Naive thymus-derived CD4-positive, alpha-beta T cell (primary cell): ENCODE data around the gene COL5A1. TPM values are rescaled to one million over a fixed set of nuclear protein-coding genes. Genes with fewer than 3 reads are reported as not detected.

Experiments used
- ATAC-seq: fragments of 150-1000 bp; cut with Tn5 transposase; 2 replicates; pipeline ENCODE4 v1.10.0; 2021; ENCODE audit warnings: mild to moderate bottlenecking, moderate library complexity
- CTCF ChIA-PET: fragments of 350-600 bp; sonication (Branson Sonifier 250); formaldehyde crosslinking; loops from one replicate; lab custom pipeline; 2021; ENCODE audit warnings: antibody characterized with exemption; lab: Charles Lee
- POLR2A ChIA-PET: fragments of 350-600 bp; sonication (Branson Sonifier 250); formaldehyde crosslinking; loops from one replicate; lab custom pipeline; 2021; ENCODE audit warnings: antibody characterized with exemption, inconsistent platforms; lab: Charles Lee
- DNase-seq, 9 donors: peaks; one replicate each; pipeline versions ENCODE4 v3.0.0 to v3.0.0-alpha.2; 2020 to 2022; ENCODE audit warnings: mixed read lengths in 1 of 9
- H3K27ac ChIP-seq: one replicate; pipeline ENCODE4 v1.7.0; 2013; ENCODE audit warnings: mild to moderate bottlenecking, low read depth, low read length, moderate library complexity
- H3K27me3 ChIP-seq, 2 donors: one replicate each; pipeline ENCODE4 v1.7.0; 2013; ENCODE audit warnings: low read length in 2 of 2, mild to moderate bottlenecking in 2 of 2, moderate library complexity in 2 of 2; ENCODE audit not compliant: control insufficient read depth in 2 of 2, insufficient read depth in 2 of 2
- H3K36me3 ChIP-seq, 3 experiments: 1 replicate in 2 of 3; 2 replicates in 1 of 3; pipeline ENCODE4 v1.7.0; 2013; ENCODE audit warnings: low read length in 3 of 3, mild to moderate bottlenecking in 3 of 3, moderate library complexity in 1 of 3; ENCODE audit not compliant: insufficient read depth in 3 of 3, control insufficient read depth in 2 of 3
- H3K4me1 ChIP-seq, 2 donors: one replicate each; pipeline ENCODE4 v1.7.0; 2013; ENCODE audit warnings: low read length in 2 of 2, mild to moderate bottlenecking in 2 of 2, moderate library complexity in 1 of 2; ENCODE audit not compliant: control insufficient read depth in 2 of 2, insufficient read depth in 2 of 2
- H3K4me3 ChIP-seq: 2 replicates; pipeline ENCODE4 v1.7.0; 2013; ENCODE audit warnings: mild to moderate bottlenecking, low read length
- H3K9me3 ChIP-seq, 3 experiments: 1 replicate in 2 of 3; 2 replicates in 1 of 3; pipeline ENCODE4 v1.7.0; 2013; ENCODE audit warnings: low read length in 3 of 3; ENCODE audit not compliant: control insufficient read depth in 2 of 3
- H3K27ac Mint-ChIP-seq, 9 donors: one replicate each; pipeline ENCODE4 v1.8.0; 2020 to 2022; ENCODE audit warnings: mixed read lengths in 9 of 9, mild to moderate bottlenecking in 8 of 9, moderate library complexity in 5 of 9, inconsistent platforms in 2 of 9
- H3K27me3 Mint-ChIP-seq, 5 donors: one replicate each; pipeline ENCODE4 v1.8.0; 2021 to 2022; ENCODE audit warnings: mixed read lengths in 5 of 5, mild to moderate bottlenecking in 1 of 5
- H3K36me3 Mint-ChIP-seq, 5 donors: one replicate each; pipeline ENCODE4 v1.8.0; 2020 to 2022; ENCODE audit warnings: mixed read lengths in 5 of 5, mild to moderate bottlenecking in 3 of 5, inconsistent platforms in 1 of 5
- H3K4me1 Mint-ChIP-seq, 7 donors: one replicate each; pipeline ENCODE4 v1.8.0; 2020 to 2022; ENCODE audit warnings: mixed read lengths in 7 of 7, mild to moderate bottlenecking in 3 of 7, inconsistent platforms in 1 of 7
- H3K4me3 Mint-ChIP-seq, 10 donors: one replicate each; pipeline ENCODE4 v1.8.0; 2020 to 2022; ENCODE audit warnings: mild to moderate bottlenecking in 10 of 10, mixed read lengths in 10 of 10, moderate library complexity in 6 of 10, inconsistent platforms in 2 of 10
- H3K9me3 Mint-ChIP-seq, 11 donors: one replicate each; pipeline ENCODE4 v1.8.0; 2020 to 2022; ENCODE audit warnings: mixed read lengths in 11 of 11, mild to moderate bottlenecking in 4 of 11, inconsistent platforms in 1 of 11, moderate library complexity in 1 of 11
- intact Hi-C, 2 donors: fragments of 100-400 bp; cut with micrococcal nuclease; formaldehyde crosslinking; loops; one replicate each; pipeline ENCODE4 v1.15.1; 2023
- polyA plus RNA-seq, 2 donors: library from polyadenylated mRNA; unstranded; fragments of 300-500 nt; fragmentation: Illumina TruSeq; gene quantifications; one replicate each; pipeline ENCODE4 v1.2.3, GENCODE V29; 2021
- total RNA-seq, 6 experiments: library from RNA in 5 of 6; stranded (reverse) in 5 of 6; gene quantifications; 1 replicate in 5 of 6; 2 replicates in 1 of 6; pipeline ENCODE4 v1.2.3 and lab custom pipeline; 2021 to 2026

The COL5A1 gene
- total and polyA plus RNA-seq, 7 experiments from 2014 or later = 0.16 to 0.56 (median 0.24) TPM; not detected in 2

GRCh38 chr9:134602547-134603362 is 38.8 kb upstream of the COL5A1 start:
- H3K4me3 Mint-ChIP-seq = no peak overlapping the region
- ChIA-PET CTCF (interaction anchor here (0.6 kb wide), 1 partner anchor 434 kb away, joined by 4 read pairs; no protein-coding TSS in a partner anchor), POLR2A (interaction anchor here (0.6 to 0.7 kb wide), 2 partner anchors 13 to 348 kb away, joined by 3 to 6 read pairs; no protein-coding TSS in a partner anchor)
- no peak for DNase-seq
- peaks cover 0 to 3% (median 0%) of the 10 kb centered on the region in 11 donors for H3K9me3 Mint-ChIP-seq
- no peaks in the 10 kb centered on the region for H3K36me3 Mint-ChIP-seq
- Histone ChIP-seq H3K36me3 (no peaks in the 10 kb centered on the region), H3K9me3 (no peaks in the 10 kb centered on the region), H3K4me3 (no peak overlapping the region), H3K27ac (no peak overlapping the region), H3K4me1 (no peaks in the 10 kb centered on the region), H3K27me3 (no peaks in the 10 kb centered on the region)
- peaks cover 0 to 28% (median 0%) of the 10 kb centered on the region in 5 donors for H3K27me3 Mint-ChIP-seq
- ATAC-seq = no peak
- intact Hi-C loops = no loop called here
- H3K27ac Mint-ChIP-seq = no peak overlapping the region
- no peaks in the 10 kb centered on the region for H3K4me1 Mint-ChIP-seq

- ATAC-seq (no peak), DNase-seq (no peak)
- no peak overlapping the region for H3K4me3 ChIP-seq
- no peaks in the 10 kb centered on the region for H3K36me3 Mint-ChIP-seq
- H3K27ac Mint-ChIP-seq = no peak overlapping the region
- H3K27me3 ChIP-seq = no peaks in the 10 kb centered on the region
- H3K4me1 ChIP-seq = no peaks in the 10 kb centered on the region
- CTCF ChIA-PET = no interaction called here
- H3K4me1 Mint-ChIP-seq = no peaks in the 10 kb centered on the region
- POLR2A ChIA-PET = no interaction called here
- H3K9me3 ChIP-seq = no peaks in the 10 kb centered on the region
- peaks cover 0 to 3% (median 0%) of the 10 kb centered on the region in 11 donors for H3K9me3 Mint-ChIP-seq
- no peaks in the 10 kb centered on the region for H3K36me3 ChIP-seq
- H3K27me3 Mint-ChIP-seq = peaks cover 0 to 21% (median 5%) of the 10 kb centered on the region in 5 donors
- intact Hi-C loops = no loop called here
- H3K4me3 Mint-ChIP-seq = no peak overlapping the region
- no peak overlapping the region for H3K27ac ChIP-seq
Measured at GRCh38 chr9:134604834-134605233, 36.8 kb upstream of the COL5A1 start.

GRCh38 chr9:134605351-134605965 is 36.1 kb upstream of the COL5A1 start:
- Mint-ChIP-seq H3K9me3 (peaks cover 0 to 3% (median 0%) of the 10 kb centered on the region in 11 donors), H3K27me3 (peaks cover 0 to 21% (median 9%) of the 10 kb centered on the region in 5 donors), H3K4me3 (no peak overlapping the region), H3K4me1 (no peaks in the 10 kb centered on the region), H3K36me3 (no peaks in the 10 kb centered on the region), H3K27ac (no peak overlapping the region)
- ATAC-seq (no peak), DNase-seq (no peak)
- ChIA-PET POLR2A (no interaction called here), CTCF (no interaction called here)
- H3K9me3 ChIP-seq = no peaks in the 10 kb centered on the region
- no peaks in the 10 kb centered on the region for H3K36me3 ChIP-seq
- intact Hi-C loops = no loop called here
- no peak overlapping the region for H3K27ac ChIP-seq
- no peak overlapping the region for H3K4me3 ChIP-seq
- no peaks in the 10 kb centered on the region for H3K27me3 ChIP-seq
- no peaks in the 10 kb centered on the region for H3K4me1 ChIP-seq

- no peaks in the 10 kb centered on the region for H3K4me1 Mint-ChIP-seq
- H3K27me3 Mint-ChIP-seq = peaks cover 0 to 21% (median 13%) of the 10 kb centered on the region in 5 donors
- Histone ChIP-seq H3K36me3 (no peaks in the 10 kb centered on the region), H3K4me1 (no peaks in the 10 kb centered on the region), H3K4me3 (no peak overlapping the region), H3K9me3 (no peaks in the 10 kb centered on the region), H3K27ac (no peak overlapping the region), H3K27me3 (no peaks in the 10 kb centered on the region)
- H3K27ac Mint-ChIP-seq = no peak overlapping the region
- H3K4me3 Mint-ChIP-seq = no peak overlapping the region
- H3K9me3 Mint-ChIP-seq = peaks cover 0 to 4% (median 0%) of the 10 kb centered on the region in 11 donors
- H3K36me3 Mint-ChIP-seq = no peaks in the 10 kb centered on the region
- ATAC-seq (no peak), DNase-seq (no peak)
- CTCF ChIA-PET = no interaction called here
- POLR2A ChIA-PET = no interaction called here
- intact Hi-C loops = no loop called here
Measured at GRCh38 chr9:134605966-134606357, 35.6 kb upstream of the COL5A1 start.

DNA sequence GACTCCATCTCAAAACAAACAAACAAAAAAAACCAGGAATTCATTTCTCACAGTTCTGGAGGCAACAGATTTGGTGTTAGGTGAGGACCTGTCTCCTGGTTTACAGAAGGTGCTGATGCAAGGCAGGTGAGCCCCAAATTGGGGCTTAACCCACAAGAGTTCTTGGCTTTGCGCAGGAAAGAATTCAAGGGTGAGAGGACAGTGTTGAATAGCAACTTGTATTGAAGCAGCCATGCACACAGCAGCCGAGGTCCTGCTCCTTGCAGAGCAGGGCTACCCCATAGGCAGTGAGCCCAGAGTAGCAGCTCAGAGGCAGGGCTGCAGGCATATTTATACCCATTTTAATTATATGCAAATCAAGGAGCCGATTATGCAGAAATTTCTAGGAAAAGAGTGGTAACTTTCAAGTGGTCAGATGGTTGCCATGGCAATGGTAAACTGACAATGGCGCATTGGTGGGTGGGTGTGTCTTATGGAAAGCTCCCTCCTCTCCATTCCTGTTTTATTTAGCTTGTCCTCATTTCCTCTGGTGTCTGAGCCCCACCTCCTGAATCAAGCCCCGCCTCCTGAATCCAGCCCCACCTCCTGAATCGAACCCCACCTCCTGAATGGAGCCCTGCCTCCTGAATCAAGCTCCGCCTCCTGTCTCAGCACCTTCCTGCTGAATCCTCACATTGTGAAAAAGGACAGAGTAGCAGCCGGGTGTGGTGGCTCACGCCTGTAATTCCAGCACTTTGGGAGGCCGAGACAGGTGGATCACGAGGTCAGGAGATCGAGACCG is 34.5 kb upstream of the COL5A1 start:
- intact Hi-C loops = no loop called here
- H3K4me3 ChIP-seq = no peak overlapping the region
- ChIA-PET POLR2A (no interaction called here), CTCF (no interaction called here)
- Mint-ChIP-seq H3K27me3 (peaks cover 0 to 21% (median 14%) of the 10 kb centered on the region in 5 donors), H3K4me1 (no peaks in the 10 kb centered on the region), H3K9me3 (peaks cover 0 to 14% (median 4%) of the 10 kb centered on the region in 11 donors), H3K4me3 (no peak overlapping the region), H3K36me3 (peaks cover 0 to 4% (median 3%) of the 10 kb centered on the region in 5 donors), H3K27ac (no peak overlapping the region)
- H3K4me1 ChIP-seq = no peaks in the 10 kb centered on the region
- DNase-seq = peak in 1 of 9 donors; percentile 16
- ATAC-seq = no peak
- H3K36me3 ChIP-seq = no peaks in the 10 kb centered on the region
- H3K27me3 ChIP-seq = no peaks in the 10 kb centered on the region
- H3K9me3 ChIP-seq = no peaks in the 10 kb centered on the region
- H3K27ac ChIP-seq = no peak overlapping the region

GRCh38 chr9:134607971-134608370 is 33.6 kb upstream of the COL5A1 start:
- Histone ChIP-seq H3K4me1 (no peaks in the 10 kb centered on the region), H3K36me3 (no peaks in the 10 kb centered on the region), H3K9me3 (peaks cover 0 to 5% (median 0%) of the 10 kb centered on the region in 3 experiments), H3K4me3 (no peak overlapping the region), H3K27ac (no peak overlapping the region), H3K27me3 (no peaks in the 10 kb centered on the region)
- no peak overlapping the region for H3K4me3 Mint-ChIP-seq
- DNase-seq = no peak
- POLR2A ChIA-PET = no interaction called here
- H3K27ac Mint-ChIP-seq = no peak overlapping the region
- CTCF ChIA-PET = no interaction called here
- H3K9me3 Mint-ChIP-seq = peaks cover 0 to 22% (median 11%) of the 10 kb centered on the region in 11 donors
- no peaks in the 10 kb centered on the region for H3K4me1 Mint-ChIP-seq
- peaks cover 0 to 12% (median 6%) of the 10 kb centered on the region in 5 donors for H3K36me3 Mint-ChIP-seq
- intact Hi-C loops = no loop called here
- ATAC-seq = no peak
- peaks cover 0 to 29% (median 19%) of the 10 kb centered on the region in 5 donors for H3K27me3 Mint-ChIP-seq
